ENCODE measurements around the gene SMIM44.
"Not testable (repeated sequence)": the region's sequence is repeated elsewhere in the genome, so short reads cannot be mapped to it uniquely, and the experiment has no call there.

The SMIM44 gene

DNA sequence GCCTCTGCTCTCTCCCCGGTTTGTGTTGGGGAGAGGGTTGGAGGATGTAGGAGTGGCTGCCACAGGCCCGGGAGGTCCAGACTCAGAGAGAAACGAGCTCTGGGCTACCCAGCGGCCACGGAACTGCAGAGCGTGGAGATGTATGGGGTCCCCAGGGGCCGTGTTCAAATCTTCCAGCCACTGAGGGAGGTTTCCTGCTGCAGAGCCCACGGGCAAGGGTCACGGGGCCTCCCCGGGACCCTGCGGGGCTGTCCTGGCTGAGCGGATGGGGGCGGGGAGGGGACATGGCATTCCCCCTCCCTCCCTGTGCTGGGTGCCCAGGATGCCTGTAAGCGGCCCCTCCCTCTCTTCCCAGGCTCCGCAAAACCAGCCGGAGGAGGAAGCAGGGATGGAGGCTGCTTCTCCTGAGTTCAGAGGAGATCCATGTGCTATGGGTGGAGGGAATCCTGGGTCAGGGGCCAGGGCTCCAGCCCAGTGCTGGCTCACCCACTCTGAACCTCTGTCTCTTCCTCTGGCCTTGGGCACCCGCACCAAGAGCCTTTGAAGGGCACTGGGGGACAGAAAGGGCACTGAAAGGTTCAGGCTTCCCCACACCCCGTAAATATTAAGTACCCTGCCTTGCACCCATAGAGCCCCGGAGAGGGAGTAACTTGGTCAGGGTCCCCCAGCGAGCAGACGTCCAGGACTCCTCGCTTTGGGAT lies 25.6 kb downstream of the SMIM44 start:
- DNase-seq (ENCODE audit: low spot score), result no peak

DNA sequence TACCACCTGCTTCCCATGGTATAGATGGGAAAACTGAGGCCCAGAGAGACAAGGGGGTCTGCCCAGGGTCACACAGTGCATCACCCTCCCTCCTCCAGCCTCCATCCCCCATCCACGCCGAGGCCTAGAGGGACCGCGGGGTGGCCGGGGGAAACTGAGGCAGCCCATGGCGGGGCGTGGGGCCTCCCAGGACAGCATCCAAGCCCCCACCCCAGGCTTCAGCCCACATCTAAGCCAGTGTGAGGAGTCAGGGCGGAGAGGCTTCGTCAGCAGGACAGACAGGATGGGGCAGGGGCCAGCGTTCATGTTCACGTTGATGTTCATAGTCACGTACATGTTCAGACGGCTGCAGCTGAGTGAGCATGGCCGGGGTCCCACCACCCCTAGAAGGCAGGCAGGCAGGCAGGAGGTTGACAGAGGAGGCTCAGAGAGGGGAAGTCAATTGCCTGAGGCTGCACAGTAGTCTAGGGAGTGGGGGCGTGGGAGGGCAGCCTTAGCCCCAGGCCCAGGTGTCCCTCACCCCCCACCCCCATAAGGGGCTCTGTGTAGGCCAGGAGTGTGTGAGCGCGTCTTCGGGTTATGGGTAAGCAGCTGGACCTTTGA lies 26.2 kb downstream of the SMIM44 start:
- DNase-seq (ENCODE audit: low spot score), result no peak

DNA sequence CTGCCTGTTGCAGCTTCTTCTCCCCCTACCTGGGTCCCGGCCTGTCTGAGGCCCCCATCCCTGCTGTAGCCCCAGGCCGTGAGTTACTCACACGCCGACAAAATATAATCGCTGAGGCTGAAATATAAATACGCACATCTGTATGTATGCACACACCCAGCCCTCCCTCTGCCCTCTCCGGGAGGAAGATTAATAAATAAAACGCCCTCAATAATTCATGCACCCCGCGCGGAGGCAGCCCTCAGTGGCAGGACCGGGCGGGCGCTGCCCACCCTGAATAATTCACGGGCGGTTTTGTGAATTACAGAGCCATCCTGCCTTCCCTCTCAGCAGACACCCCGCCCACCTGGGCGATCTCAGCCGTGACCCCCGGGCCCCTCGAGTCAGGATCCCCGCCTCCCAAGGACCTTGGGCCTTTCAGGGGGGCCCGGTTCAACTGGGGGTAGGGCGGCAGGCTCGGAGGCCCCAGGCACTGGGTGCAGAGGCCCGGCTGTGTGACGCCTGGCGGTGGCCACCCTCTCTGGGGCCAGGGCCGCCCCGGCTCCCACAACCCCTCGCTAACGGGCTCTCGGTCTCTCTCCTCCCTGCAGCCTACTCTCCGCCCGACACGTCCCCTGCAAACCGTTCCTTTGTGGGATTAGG lies 27.2 kb downstream of the SMIM44 start:
- DNase-seq (ENCODE audit: low spot score), result no peak

DNA sequence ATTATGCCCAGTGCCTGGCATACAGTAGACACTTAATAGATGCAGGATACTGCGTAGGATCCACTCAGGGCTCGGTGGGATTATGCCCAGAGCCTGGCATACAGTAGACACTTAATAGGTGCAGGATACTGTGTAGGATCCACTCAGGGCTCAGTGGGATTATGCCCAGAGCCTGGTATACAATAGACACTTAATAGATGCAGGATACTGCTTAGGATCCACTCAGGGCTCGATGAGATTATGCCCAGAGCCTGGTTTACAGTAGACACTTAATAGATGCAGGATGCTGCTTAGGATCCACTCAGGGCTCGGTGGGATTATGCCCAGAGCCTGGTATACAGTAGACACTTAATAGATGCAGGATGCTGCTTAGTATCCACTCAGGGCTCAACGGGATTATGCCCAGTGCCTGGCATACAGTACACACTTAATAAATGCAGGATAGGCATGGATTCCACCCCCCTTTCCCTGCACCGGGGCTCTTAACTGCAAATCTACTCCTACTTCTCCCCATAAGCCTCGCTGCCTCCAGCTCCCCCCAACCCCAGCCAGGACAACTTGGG lies 27.8 kb downstream of the SMIM44 start:
- no peak for DNase-seq (ENCODE audit: low spot score)

DNA sequence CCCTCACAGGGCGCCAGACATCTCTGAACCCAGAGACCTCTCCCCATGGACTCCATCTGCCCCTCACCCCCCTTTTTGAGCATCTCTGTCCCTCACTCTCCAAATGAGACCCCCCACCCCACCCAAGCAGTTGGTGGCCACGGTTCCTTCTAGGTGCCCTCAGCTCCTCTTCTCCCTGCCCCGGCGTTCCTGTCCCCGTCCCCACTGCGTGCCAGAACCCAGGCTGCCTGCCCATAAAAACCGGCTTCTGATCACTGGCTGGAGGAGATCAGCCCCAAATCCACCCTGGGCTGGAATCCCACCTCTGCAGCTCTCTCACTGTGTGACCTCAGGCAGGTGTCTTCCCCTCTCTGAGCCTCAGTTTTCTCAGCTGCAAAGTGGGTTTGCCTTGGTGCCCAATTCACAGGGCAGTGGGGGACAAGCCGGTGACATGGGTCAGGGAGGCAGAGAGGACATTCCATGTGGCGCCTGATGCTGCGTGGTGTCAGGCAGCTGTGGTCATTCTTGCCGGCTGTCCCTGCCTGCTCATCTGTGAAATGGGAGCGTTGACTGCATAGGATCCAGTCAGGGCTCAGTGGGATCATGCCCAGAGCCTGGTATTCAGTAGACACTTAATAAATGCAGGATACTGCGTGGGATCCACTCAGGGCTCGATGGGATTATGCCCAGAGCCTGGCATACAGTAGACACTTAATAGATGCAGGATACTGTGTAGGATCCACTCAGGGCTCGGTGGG lies 28.4 kb downstream of the SMIM44 start:
- no peak for DNase-seq (ENCODE audit: low spot score)

DNA sequence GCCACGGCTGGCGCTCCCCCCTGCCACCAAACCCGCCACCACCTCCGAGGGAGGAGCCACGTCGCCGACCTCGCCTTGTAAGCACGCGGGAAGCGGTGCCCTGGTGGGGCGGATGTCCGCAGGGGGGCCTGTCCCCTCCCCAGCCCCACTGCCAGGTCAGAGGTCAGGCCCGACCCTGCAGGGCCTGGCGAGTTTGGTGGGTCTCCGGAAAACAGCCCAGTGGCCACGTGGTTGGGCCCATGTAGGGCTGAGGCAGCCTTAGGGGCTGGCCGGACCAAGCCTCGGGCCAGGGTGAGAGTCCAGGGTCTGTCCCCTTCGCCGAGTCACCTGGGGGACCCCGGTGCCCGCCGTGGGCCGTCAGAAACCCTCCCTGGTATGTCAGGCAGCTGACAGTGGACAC lies 29.4 kb downstream of the SMIM44 start:
- DNase-seq (ENCODE audit: low spot score), result no peak

DNA sequence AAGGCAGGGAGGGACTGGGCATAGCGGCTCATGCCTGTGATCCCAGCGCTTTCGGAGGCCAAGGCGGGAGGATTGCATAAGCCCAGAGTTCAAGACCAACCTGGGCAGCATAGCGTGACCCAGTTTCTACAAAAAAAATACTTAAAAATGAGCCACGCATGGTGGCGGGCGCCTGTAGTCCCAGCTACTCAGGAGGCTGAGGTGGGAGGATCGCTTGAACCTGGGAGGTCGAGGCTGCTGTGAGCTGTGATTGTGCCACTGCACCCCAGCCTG lies 30.4 kb downstream of the SMIM44 start:
- DNase-seq (ENCODE audit: low spot score), result not testable (repeated sequence)

DNA sequence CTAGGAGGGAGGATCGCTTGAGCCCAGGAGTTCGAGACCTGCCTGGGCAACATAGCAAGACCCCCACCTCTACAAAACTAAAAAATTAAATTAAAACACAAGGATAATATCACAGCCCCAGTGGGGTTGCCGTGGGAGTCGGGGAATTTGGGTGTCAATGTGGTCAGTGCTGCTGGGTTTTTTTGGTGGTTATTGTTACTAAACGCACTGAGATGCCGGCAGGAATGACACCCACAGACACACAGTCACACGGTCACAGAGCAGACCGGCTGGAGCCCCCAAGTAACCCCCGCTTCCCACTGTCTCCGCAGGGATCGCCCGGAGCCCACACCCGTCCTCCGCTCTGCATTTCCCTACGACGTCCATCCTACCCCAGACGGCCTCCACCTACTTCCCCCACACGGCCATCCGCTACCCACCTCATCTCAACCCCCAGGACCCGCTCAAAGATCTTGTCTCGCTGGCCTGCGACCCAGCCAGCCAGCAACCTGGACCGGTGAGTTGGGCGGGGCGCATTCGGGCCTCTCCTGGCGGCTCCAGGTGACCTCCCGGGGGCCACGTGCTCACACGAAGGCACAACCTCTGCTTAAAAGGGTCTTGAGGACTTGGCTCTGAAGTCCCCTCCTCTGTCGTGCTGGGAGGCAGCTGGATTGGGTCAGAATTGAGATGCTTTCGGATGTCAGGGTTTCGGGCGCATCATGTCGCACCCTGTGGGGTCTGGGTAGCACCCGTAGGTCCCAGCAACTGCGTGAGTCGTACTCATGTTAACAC lies 30.9 kb downstream of the SMIM44 start:
- DNase-seq (ENCODE audit: low spot score), result no peak

DNA sequence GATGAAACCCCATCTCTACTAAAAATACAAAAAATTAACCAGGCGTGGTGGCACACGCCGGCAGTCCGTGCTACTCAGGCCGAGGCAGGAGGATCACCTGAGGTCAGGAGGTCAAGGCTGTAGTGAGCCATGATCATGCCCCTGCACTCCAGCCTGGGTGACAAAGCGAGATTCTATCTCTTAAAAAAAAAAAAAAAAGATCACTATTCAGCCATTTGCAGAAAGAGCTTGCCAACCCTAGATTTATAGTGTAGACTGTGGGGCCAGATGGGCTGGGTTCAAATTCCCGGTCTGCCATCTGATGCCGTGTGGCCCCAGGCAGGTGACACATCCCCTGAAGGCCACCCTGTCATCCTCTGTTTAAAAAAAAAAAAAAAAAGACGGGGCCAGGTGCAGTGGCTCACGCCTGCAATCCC lies 31.8 kb downstream of the SMIM44 start:
- no peak for DNase-seq (ENCODE audit: low spot score)

DNA sequence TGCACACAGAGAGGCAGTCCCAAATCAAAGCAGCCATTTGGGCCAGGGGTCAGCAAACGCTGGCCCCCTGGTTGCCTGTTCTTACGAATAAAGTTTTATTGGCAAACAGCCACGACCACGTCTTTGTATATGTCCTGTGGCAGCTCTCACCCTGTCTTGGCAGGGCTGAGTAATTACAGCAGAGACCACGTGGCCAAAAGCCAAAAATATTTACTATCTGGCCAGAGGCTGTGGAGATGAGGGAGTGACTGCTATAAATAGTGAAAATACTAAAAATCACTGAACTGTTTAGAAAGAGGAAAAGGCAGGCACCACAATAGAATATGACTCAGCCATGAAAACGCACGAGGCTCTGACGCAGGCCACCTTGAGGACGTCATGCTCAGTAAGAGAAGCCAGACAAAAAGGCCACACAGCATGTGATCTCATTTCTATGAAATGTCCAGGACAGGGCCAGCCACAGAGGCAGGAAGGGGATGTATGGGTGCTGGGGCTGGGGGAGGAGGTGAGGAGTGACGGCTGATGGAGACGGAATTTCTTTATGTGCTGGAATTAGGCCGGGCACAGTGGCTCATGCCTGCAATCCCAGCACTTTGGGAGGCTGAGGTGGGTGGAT lies 32.3 kb downstream of the SMIM44 start:
- DNase-seq (ENCODE audit: low spot score), result peak; percentile 11

DNA sequence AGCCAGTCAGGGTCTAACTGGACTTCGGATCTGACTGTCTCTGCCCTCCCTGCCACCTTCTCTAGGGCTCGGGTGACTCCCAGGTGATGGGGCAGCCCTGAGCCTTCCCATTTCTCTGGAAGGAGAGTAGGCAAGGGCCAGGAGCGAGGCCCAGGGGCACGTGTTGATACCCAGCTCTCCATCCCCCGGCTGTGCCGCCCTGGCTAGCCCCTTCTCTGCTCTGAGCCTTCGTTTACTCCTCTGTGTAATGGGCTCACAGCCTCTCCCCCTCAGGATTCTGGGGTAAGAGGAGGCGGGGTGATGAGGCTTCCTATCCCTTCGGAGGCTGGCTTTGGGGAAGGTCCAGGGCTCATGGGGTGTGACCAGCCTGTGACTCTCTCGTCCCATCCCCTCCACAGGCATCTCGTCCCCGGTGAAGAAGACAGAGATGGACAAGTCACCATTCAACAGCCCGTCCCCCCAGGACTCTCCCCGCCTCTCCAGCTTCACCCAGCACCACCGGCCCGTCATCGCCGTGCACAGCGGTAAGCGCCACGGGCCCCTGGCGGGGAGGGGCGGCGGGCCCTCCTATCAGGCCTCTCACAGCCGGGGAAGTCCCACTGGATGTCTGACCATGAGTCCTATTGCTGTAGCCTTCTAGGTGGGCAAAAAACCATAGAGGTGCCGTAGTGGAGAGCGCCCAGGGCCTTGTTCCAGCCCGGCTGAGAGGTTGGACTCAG lies 34.5 kb downstream of the SMIM44 start:
- no peak for DNase-seq (ENCODE audit: low spot score)

DNA sequence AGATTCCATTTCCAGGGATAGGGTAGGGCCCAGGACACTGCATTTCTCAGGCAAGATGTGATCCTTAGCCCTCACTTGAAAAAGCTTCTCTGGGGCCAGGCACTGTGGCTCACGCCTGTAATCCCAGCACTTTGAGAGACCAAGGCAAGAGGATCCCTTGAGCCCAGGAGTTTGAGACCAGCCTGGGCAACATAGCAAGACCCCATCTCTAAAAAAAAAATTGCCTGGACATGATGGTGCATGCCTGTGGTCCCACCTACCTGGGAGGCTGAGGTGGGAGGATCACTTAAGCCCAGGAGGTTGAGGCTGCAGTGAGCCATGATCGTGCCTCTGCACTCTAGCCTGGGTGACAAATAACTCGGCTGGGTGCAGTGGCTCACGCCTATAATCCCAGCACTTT lies 36.6 kb downstream of the SMIM44 start:
- not testable (repeated sequence) for DNase-seq (ENCODE audit: low spot score)

DNA sequence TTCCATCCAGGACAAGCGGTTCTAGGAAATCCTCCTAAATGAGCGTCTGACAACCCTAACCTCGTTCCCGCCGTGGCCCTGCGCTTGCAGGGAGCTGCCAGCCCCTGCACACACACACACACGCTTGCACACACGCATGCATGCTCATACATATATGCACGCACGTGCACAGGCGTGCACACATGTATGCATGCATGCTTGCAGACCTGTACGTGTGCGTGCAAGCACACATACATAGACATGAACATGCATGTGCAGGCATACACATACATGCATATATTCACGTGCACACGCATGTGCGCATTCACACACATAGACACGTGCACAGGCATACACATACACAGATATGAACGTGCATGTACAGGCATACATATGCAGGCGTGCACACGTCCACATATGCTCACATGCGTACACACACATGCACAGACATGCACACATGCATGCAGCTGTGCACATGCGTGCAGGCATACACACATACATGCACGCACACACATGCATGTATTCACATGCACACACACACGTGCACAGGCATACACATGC lies 38.5 kb downstream of the SMIM44 start:
- DNase-seq (ENCODE audit: low spot score), result no peak

DNA sequence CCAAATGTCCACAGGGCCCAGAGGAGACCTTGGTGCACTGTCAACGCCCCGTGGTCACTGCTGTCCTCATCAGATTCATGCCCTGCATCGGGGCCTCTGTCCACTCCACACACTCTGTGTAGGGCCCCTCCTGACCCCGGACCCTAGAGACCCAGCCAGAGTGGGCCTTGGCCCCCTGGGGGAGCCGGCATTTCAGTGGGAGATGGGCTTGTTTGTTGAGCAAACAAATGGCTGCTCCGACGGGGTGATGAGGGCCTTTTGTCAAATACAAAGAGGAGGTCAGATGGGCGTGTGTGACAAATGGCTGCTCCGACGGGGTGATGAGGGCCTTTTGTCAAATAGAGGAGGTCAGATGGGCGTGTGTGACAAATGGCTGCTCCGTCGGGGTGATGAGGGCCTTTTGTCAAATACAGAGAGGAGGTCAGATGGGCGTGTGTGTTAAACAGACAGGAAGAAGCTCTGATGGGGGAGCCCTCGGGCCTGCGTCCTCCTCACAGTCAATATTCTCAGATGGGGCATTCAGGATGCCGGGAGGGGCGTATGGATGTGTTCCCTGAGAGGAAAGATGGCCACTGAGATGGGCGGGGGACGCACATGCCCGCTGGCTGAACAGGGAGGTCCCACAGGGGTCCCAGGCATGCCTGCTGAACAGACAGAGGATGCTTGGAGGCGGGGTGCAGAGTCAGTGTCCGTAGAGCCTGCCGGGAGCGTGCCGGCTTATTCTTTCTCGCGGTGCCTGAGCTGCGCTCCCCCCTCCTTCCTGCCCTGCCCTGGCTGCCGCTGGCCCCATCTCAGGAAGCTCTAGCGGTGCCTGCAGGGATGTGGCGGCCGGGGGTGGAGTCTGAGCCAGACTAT lies 39.2 kb downstream of the SMIM44 start:
- no peak for DNase-seq (ENCODE audit: low spot score)

DNA sequence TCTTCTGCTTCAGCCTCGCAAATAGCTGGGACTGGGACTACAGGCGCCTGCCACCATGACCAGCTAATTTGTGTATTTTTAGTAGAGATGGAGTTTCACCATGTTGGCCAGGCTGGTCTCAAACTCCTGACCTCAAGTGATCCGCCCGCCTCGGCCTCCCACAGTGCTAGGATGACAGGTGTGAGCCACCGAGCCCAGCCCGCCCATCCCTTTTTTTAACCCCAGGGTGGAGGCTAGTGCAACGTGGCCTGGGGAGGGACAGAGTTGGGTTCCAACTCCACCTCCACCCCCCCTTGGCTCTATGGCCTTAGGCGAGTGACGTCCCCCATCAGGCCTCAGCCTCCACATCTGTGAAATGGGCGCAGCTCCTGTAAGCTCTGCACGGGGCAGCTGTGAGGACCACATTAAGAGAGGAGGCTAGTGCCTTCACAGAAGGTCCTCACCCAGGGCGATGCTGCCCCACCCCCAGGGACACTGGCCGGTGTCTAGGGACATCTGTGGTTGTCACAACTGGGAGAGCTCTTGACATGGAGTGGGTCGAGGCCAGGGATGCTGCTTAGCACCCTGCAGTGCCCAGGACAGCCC lies 40.7 kb downstream of the SMIM44 start:
- no peak for DNase-seq (ENCODE audit: low spot score)

DNA sequence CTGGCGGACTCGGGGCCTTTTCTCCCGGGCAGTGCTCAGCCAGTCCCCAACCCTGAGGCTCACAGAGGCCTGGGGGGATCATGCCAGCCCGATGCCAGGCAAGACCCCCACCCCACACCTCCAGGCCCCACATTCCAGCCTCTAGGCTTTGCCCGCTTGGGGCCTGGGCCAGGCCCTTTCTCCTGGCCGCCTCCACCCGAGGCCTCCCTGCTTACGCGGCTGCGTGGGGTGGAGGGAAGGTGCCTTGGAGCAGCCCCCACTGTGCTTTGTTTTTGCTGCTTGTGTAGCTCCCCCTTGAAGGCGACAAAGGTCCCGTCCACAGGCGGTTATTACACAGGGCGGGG lies 41.3 kb downstream of the SMIM44 start:
- DNase-seq (ENCODE audit: low spot score), result no peak

DNA sequence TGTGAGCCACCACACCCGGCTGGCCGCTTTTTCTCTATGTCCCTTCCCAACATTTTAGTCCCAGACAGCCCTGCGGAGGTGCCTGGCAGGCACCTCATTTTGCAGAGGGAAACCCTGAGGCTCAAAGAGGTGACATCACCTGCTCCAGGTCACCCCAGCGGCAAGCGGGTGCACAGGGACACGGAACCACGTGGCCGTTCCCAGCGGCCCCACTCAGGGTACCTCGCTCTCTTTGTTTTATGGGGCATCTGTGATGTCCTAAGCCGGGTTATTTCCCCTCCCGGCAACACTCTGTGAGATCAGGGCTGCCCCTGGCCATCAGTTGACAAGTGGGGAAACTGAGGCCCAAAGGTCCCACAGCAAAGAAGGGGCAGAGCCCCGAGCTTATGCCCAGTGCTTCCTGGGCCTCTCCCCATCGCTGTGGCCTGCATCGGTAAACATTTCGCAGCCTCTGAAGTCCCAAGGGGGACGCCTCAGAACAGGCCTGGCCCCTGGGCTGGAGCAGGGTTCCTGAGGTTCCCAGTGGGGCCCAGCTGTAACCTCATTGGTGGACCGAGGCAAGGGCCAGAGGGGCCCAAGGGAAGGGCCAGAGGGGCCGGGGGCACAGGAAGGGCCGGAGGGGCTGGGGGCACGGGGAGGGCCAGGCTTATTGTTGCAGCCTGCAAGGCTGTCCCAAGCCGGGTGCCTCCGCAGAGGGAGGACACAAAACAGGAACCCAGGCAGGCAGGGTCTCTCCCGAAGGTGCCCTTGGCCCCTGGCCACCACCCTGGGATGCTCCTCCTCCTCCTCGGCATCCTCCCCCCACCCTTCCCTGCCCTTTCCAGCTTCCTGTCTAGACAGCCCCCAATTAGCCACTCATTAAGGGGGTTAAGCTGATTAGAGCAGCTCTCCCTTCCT lies 41.9 kb downstream of the SMIM44 start:
- DNase-seq (ENCODE audit: low spot score), result no peak

DNA sequence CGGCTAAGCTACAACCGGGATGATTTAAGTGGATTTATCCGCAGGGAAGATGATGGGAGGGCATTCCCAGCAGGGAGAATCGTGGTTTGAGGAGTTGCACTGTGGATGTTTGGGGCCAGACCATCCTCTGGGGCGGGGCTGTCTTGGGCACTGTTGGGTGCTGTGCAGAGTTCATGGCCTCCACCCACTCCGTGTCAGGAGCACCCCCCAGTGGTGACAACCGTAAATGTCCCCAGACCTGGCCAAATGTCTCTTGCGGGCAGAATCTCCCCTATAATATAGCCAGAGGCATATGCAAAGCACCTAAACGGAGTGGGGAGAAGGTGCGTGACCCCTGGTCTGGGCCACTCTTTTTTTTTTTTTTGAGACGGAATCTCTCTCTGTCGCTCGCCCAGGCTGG lies 43.2 kb downstream of the SMIM44 start:
- peak; percentile 58 for DNase-seq (ENCODE audit: low spot score)

All from activated CD4-positive, alpha-beta T cell treated with anti-CD3 and anti-CD28 coated beads, Interleukin-2, Interleukin-4, amounts not matched to agents 100 ng/mL and 50 ng/mL, durations not matched to agents 16 hours and 8 hours (primary cell).